ENCODE results near the gene RAB9B.
A peak's percentile ranks its signal among the peaks of the same experiment; 100 is the strongest.
"Not testable (repeated sequence)": the region's sequence is repeated elsewhere in the genome, so short reads cannot be mapped to it uniquely, and the experiment has no call there.

The RAB9B gene

GRCh38 chrX:103817101-103817500 is 15.0 kb downstream of the RAB9B start:
- H3K36me3 ChIP-seq (ENCODE audit: control insufficient read depth, insufficient read depth, low read length); H3K4me3 ChIP-seq (ENCODE audit: insufficient read depth, low read depth, low read length); H3K4me1 ChIP-seq (ENCODE audit: control insufficient read depth, insufficient read depth, low read length); H3K9me3 ChIP-seq (ENCODE audit: control insufficient read depth, low read length); H3K27me3 ChIP-seq (ENCODE audit: control insufficient read depth, insufficient read depth, low read length, poor library complexity, severe bottlenecking); H3K27ac ChIP-seq (ENCODE audit: insufficient read depth, low read depth, low read length, poor library complexity, severe bottlenecking): not testable (repeated sequence)
- 55 to 57% methylated on average over 4 to 5 of the region's 5 CpGs for WGBS, 2 experiments

GRCh38 chrX:103811858-103812257 is 20.2 kb downstream of the RAB9B start:
- Histone ChIP-seq H3K9me3 (ENCODE audit: control insufficient read depth, low read length) (no peaks in the 10 kb centered on the region), H3K4me1 (ENCODE audit: control insufficient read depth, insufficient read depth, low read length) (no peaks in the 10 kb centered on the region), H3K36me3 (ENCODE audit: control insufficient read depth, insufficient read depth, low read length) (no peaks in the 10 kb centered on the region), H3K27me3 (ENCODE audit: control insufficient read depth, insufficient read depth, low read length, poor library complexity, severe bottlenecking) (no peaks in the 10 kb centered on the region), H3K4me3 (ENCODE audit: insufficient read depth, low read depth, low read length) (no peak overlapping the region), H3K27ac (ENCODE audit: insufficient read depth, low read depth, low read length, poor library complexity, severe bottlenecking) (no peak overlapping the region)
- WGBS, 2 experiments, result 72% methylated on average over 3 of the region's 3 CpGs; no CpG with 5 or more reads in 1 of the 2 experiments

- Histone ChIP-seq H3K27ac (ENCODE audit: insufficient read depth, low read depth, low read length, poor library complexity, severe bottlenecking) (no peak overlapping the region), H3K27me3 (ENCODE audit: control insufficient read depth, insufficient read depth, low read length, poor library complexity, severe bottlenecking) (no peaks in the 10 kb centered on the region), H3K36me3 (ENCODE audit: control insufficient read depth, insufficient read depth, low read length) (no peaks in the 10 kb centered on the region), H3K4me3 (ENCODE audit: insufficient read depth, low read depth, low read length) (no peak overlapping the region), H3K9me3 (ENCODE audit: control insufficient read depth, low read length) (no peaks in the 10 kb centered on the region), H3K4me1 (ENCODE audit: control insufficient read depth, insufficient read depth, low read length) (no peaks in the 10 kb centered on the region)
- WGBS, 2 experiments, result 84 to 95% methylated on average over 4 of the region's 4 CpGs
Observed at GRCh38 chrX:103806862-103807474, 25.1 kb downstream of the RAB9B start.

DNA sequence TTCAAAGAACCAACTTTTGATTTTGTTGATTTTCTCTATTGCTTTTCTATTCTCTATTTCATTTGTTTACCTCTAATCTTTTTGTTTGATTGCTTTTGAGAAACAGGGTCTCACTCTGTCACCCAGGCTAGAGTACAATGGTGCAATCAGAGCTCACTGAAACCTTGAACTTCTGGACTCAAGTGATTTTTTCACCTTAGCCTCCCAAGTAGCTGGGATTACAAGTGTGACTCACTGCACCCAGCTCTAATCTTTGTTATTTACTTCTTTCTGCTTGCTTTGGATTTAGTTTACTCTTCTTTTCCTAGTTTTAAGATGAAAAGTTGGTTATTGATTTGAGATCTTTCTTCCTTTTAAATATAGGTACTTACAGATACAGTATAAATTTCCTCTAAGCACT is 26.2 kb downstream of the RAB9B start:
- H3K27me3 ChIP-seq (ENCODE audit: control insufficient read depth, insufficient read depth, low read length, poor library complexity, severe bottlenecking), result no peaks in the 10 kb centered on the region
- H3K36me3 ChIP-seq (ENCODE audit: control insufficient read depth, insufficient read depth, low read length), result no peaks in the 10 kb centered on the region
- H3K9me3 ChIP-seq (ENCODE audit: control insufficient read depth, low read length), result no peaks in the 10 kb centered on the region
- H3K27ac ChIP-seq (ENCODE audit: insufficient read depth, low read depth, low read length, poor library complexity, severe bottlenecking), result no peak overlapping the region
- no peaks in the 10 kb centered on the region for H3K4me1 ChIP-seq (ENCODE audit: control insufficient read depth, insufficient read depth, low read length)
- H3K4me3 ChIP-seq (ENCODE audit: insufficient read depth, low read depth, low read length), result no peak overlapping the region

DNA sequence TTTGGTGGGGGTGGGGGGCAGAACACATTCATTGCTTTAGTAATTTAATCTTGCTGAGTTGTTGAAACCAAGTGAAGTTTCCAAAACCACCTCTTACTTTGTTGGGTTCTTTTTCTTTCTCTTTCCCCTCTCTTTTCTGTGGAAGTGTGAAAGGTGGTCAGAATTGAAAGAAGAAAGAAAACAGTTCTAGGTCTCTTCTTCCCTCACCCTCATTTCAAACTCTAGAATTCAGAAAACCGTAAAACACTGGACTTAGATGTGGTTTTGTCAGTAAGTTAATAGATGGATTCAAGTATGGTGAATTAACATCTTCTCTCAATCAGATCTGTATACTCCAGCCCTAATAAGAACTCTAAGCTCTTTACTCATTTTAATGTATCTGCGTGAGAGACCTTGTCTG is 31.7 kb downstream of the RAB9B start:
- Histone ChIP-seq H3K4me1 (ENCODE audit: control insufficient read depth, insufficient read depth, low read length) (no peaks in the 10 kb centered on the region), H3K9me3 (ENCODE audit: control insufficient read depth, low read length) (no peaks in the 10 kb centered on the region), H3K4me3 (ENCODE audit: insufficient read depth, low read depth, low read length) (no peak overlapping the region), H3K36me3 (ENCODE audit: control insufficient read depth, insufficient read depth, low read length) (no peaks in the 10 kb centered on the region), H3K27ac (ENCODE audit: insufficient read depth, low read depth, low read length, poor library complexity, severe bottlenecking) (no peak overlapping the region), H3K27me3 (ENCODE audit: control insufficient read depth, insufficient read depth, low read length, poor library complexity, severe bottlenecking) (no peaks in the 10 kb centered on the region)
- 100% methylated on average over 1 of the region's 2 CpGs; no CpG with 5 or more reads in 1 of the 2 experiments for WGBS, 2 experiments

DNA sequence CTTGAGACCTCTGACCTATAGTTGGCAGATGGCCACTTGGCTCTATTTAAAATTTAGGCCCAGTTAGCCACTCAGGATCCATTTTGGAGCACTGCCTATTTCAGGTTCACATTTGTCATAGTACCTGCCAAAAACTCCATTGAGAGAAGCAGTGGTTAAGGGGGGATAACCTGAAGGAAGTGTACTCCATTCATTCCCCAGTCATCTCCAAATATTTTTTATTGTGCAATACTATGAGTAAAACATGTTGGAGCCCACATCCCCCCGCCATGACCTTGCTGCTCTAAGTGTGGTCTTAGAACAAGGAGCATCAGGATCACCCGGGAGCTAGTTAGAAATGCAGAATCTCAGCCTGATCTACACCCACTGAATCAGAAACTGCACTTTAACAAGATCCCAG is 34.4 kb downstream of the RAB9B start:
- Histone ChIP-seq H3K4me3 (ENCODE audit: insufficient read depth, low read depth, low read length) (no peak overlapping the region), H3K27ac (ENCODE audit: insufficient read depth, low read depth, low read length, poor library complexity, severe bottlenecking) (no peak overlapping the region), H3K4me1 (ENCODE audit: control insufficient read depth, insufficient read depth, low read length) (peaks cover 3% of the 10 kb centered on the region), H3K36me3 (ENCODE audit: control insufficient read depth, insufficient read depth, low read length) (no peaks in the 10 kb centered on the region), H3K9me3 (ENCODE audit: control insufficient read depth, low read length) (no peaks in the 10 kb centered on the region), H3K27me3 (ENCODE audit: control insufficient read depth, insufficient read depth, low read length, poor library complexity, severe bottlenecking) (no peaks in the 10 kb centered on the region)
- 73 to 95% methylated on average over 2 of the region's 2 CpGs for WGBS, 2 experiments

DNA sequence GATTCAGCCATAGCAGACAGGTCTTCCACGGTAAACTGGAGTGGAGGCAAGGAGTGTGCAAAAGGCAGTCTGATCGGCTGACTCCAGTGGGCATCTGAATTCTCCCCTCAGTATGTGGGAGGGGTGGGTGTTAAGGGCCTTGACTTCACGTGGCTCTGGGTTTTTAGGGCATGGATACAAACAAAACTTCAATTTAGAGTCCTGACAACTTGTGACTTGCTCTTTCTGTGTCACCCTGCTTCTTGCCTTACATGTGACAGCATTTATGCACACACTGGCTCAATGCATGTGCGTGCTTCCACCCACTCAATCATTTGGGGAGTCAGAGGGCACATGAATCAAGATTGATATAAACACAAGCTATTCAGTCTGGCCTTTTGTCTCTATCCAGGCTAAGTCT is 37.9 kb downstream of the RAB9B start:
- H3K9me3 ChIP-seq (ENCODE audit: control insufficient read depth, low read length), result no peaks in the 10 kb centered on the region
- H3K36me3 ChIP-seq (ENCODE audit: control insufficient read depth, insufficient read depth, low read length), result no peaks in the 10 kb centered on the region
- H3K4me3 ChIP-seq (ENCODE audit: insufficient read depth, low read depth, low read length), result no peak overlapping the region
- H3K4me1 ChIP-seq (ENCODE audit: control insufficient read depth, insufficient read depth, low read length), result peaks cover 3% of the 10 kb centered on the region
- no peaks in the 10 kb centered on the region for H3K27me3 ChIP-seq (ENCODE audit: control insufficient read depth, insufficient read depth, low read length, poor library complexity, severe bottlenecking)
- H3K27ac ChIP-seq (ENCODE audit: insufficient read depth, low read depth, low read length, poor library complexity, severe bottlenecking), result peak overlapping the region; percentile 60
- WGBS, 2 experiments, result 72 to 79% methylated on average over 4 of the region's 4 CpGs

- Histone ChIP-seq H3K4me1 (ENCODE audit: control insufficient read depth, insufficient read depth, low read length) (peaks cover 3% of the 10 kb centered on the region), H3K27me3 (ENCODE audit: control insufficient read depth, insufficient read depth, low read length, poor library complexity, severe bottlenecking) (no peaks in the 10 kb centered on the region), H3K9me3 (ENCODE audit: control insufficient read depth, low read length) (no peaks in the 10 kb centered on the region), H3K27ac (ENCODE audit: insufficient read depth, low read depth, low read length, poor library complexity, severe bottlenecking) (peak overlapping the region; percentile 60), H3K36me3 (ENCODE audit: control insufficient read depth, insufficient read depth, low read length) (no peaks in the 10 kb centered on the region), H3K4me3 (ENCODE audit: insufficient read depth, low read depth, low read length) (no peak overlapping the region)
- 55 to 78% methylated on average over 1 to 2 of the region's 2 CpGs for WGBS, 2 experiments
Observed at GRCh38 chrX:103793545-103793940, 38.5 kb downstream of the RAB9B start.

DNA sequence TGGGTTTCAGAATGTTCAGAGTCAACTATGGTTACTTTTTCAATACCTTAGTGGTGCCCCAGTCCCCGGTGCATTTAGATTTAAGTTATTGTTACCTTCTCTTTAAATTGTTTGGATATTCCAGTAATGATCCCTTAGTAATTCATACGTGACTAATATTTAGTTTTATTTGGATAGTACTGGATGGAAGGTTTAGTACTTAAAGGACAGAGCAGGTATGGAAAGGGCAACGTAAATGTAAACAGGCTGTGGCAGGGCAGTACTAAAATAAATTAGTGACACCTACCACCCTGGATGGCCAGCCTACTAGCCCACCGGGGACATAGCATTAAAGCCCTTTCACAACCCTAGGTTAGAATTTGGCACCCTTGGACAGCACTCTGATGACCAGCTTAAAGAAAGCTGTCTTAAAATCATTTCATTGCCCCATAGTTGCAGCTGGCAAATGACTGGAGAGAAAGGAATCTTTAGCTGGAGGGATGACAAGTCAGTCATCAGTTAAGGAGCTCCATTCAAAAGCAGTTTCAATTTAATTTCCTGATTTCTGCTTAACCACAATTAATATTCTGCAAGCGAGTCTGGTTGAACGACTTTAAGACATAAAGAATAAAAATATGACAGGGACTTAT is 39.0 kb downstream of the RAB9B start:
- H3K36me3 ChIP-seq (ENCODE audit: control insufficient read depth, insufficient read depth, low read length), result no peaks in the 10 kb centered on the region
- H3K4me3 ChIP-seq (ENCODE audit: insufficient read depth, low read depth, low read length), result no peak overlapping the region
- peaks cover 3% of the 10 kb centered on the region for H3K4me1 ChIP-seq (ENCODE audit: control insufficient read depth, insufficient read depth, low read length)
- H3K27me3 ChIP-seq (ENCODE audit: control insufficient read depth, insufficient read depth, low read length, poor library complexity, severe bottlenecking), result no peaks in the 10 kb centered on the region
- H3K9me3 ChIP-seq (ENCODE audit: control insufficient read depth, low read length), result no peaks in the 10 kb centered on the region
- WGBS, 2 experiments, result 92 to 100% methylated on average over 3 to 6 of the region's 6 CpGs
- peak overlapping the region; percentile 3 for H3K27ac ChIP-seq (ENCODE audit: insufficient read depth, low read depth, low read length, poor library complexity, severe bottlenecking)

GRCh38 chrX:103791826-103792485 is 40.1 kb downstream of the RAB9B start:
- no peaks in the 10 kb centered on the region for H3K36me3 ChIP-seq (ENCODE audit: control insufficient read depth, insufficient read depth, low read length)
- no peak overlapping the region for H3K4me3 ChIP-seq (ENCODE audit: insufficient read depth, low read depth, low read length)
- WGBS, 2 experiments, result 89 to 100% methylated on average over 1 of the region's 2 CpGs
- no peaks in the 10 kb centered on the region for H3K9me3 ChIP-seq (ENCODE audit: control insufficient read depth, low read length)
- H3K27ac ChIP-seq (ENCODE audit: insufficient read depth, low read depth, low read length, poor library complexity, severe bottlenecking), result no peak overlapping the region
- no peaks in the 10 kb centered on the region for H3K27me3 ChIP-seq (ENCODE audit: control insufficient read depth, insufficient read depth, low read length, poor library complexity, severe bottlenecking)
- H3K4me1 ChIP-seq (ENCODE audit: control insufficient read depth, insufficient read depth, low read length), result peaks cover 3% of the 10 kb centered on the region
